HepG2 (cell line): ENCODE measurements around the gene ZNF101. TPM values are rescaled to one million over a fixed set of nuclear protein-coding genes. Genes with fewer than 3 reads are reported as not detected.

ENCODE experiments used
- AKAP8 ChIP-seq: sonication (generic); formaldehyde crosslinking; IDR thresholded peaks from 2 replicates; pipeline ENCODE4 v1.5.1; 2020; ENCODE audit warnings: mild to moderate bottlenecking, missing genetic modification reagents
- ATF1 ChIP-seq: IDR thresholded peaks from 2 replicates; pipeline ENCODE4 v1.6.1; 2016; ENCODE audit warnings: mild to moderate bottlenecking, control low read depth
- FOXA1 ChIP-seq, 2 experiments: fragments of 450-650 bp in 1 of 2; sonication (generic) in 1 of 2; formaldehyde crosslinking in 1 of 2; IDR thresholded peaks; 2 replicates each; pipeline versions ENCODE4 v1.4.0 to v1.6.1; 2016 to 2020; ENCODE audit warnings: missing genetic modification reagents in 1 of 2
- GATAD1 ChIP-seq: IDR thresholded peaks from 2 replicates; pipeline ENCODE4 v1.6.1; 2016; ENCODE audit warnings: missing genetic modification reagents, missing compliant biosample characterization
- HOXD1 ChIP-seq: sonication (generic); formaldehyde crosslinking; IDR thresholded peaks from 2 replicates; pipeline ENCODE4 v1.5.0; 2020; ENCODE audit warnings: missing genetic modification reagents
- KDM5B ChIP-seq: sonication (generic); formaldehyde crosslinking; IDR thresholded peaks from 2 replicates; pipeline ENCODE4 v1.4.0; 2020; ENCODE audit warnings: missing genetic modification reagents, mild to moderate bottlenecking, borderline replicate concordance
- MTF2 ChIP-seq: sonication (generic); formaldehyde crosslinking; IDR thresholded peaks from 2 replicates; pipeline ENCODE4 v1.5.0; 2020; ENCODE audit warnings: missing genetic modification reagents, borderline replicate concordance
- MYC ChIP-seq: sonication (generic); formaldehyde crosslinking; IDR thresholded peaks from 2 replicates; pipeline ENCODE4 v1.9.0; 2021; ENCODE audit warnings: missing genetic modification reagents, borderline replicate concordance
- MZF1 ChIP-seq: sonication (generic); formaldehyde crosslinking; IDR thresholded peaks from 2 replicates; pipeline ENCODE4 v1.8.1; 2023; ENCODE audit warnings: mild to moderate bottlenecking, missing genetic modification reagents, borderline replicate concordance
- RARG ChIP-seq: sonication (generic); formaldehyde crosslinking; IDR thresholded peaks from 2 replicates; pipeline ENCODE4 v1.4.0; 2020; ENCODE audit warnings: low read depth, mild to moderate bottlenecking, missing genetic modification reagents
- TBP ChIP-seq: sonication (generic); formaldehyde crosslinking; IDR thresholded peaks from 2 replicates; pipeline ENCODE4 v1.5.0; 2020; ENCODE audit warnings: missing genetic modification reagents
- WIZ ChIP-seq: sonication (generic); formaldehyde crosslinking; IDR thresholded peaks from 2 replicates; pipeline ENCODE4 v1.5.1; 2020; ENCODE audit warnings: mild to moderate bottlenecking, missing genetic modification reagents
- ZBTB1 ChIP-seq: sonication (generic); formaldehyde crosslinking; IDR thresholded peaks from 2 replicates; pipeline ENCODE4 v1.4.0; 2020; ENCODE audit warnings: missing genetic modification reagents, borderline replicate concordance
- ZNF225 ChIP-seq: sonication (generic); formaldehyde crosslinking; IDR thresholded peaks from 2 replicates; pipeline ENCODE4 v1.4.0; 2020; ENCODE audit warnings: mild to moderate bottlenecking, missing genetic modification reagents
- ZNF230 ChIP-seq: sonication (generic); formaldehyde crosslinking; IDR thresholded peaks from 2 replicates; pipeline ENCODE4 v1.4.0; 2020; ENCODE audit warnings: mild to moderate bottlenecking, missing genetic modification reagents
- ZNF235 ChIP-seq: sonication (generic); formaldehyde crosslinking; IDR thresholded peaks from 2 replicates; pipeline ENCODE4 v1.8.1; 2023; ENCODE audit warnings: mild to moderate bottlenecking, missing genetic modification reagents, borderline replicate concordance
- ZNF256 ChIP-seq: sonication (generic); formaldehyde crosslinking; conservative IDR thresholded peaks from 2 replicates; pipeline ENCODE4 v1.4.0; 2020; ENCODE audit warnings: missing genetic modification reagents
- ZNF468 ChIP-seq: sonication (generic); formaldehyde crosslinking; IDR thresholded peaks from 2 replicates; pipeline ENCODE4 v1.8.0; 2022; ENCODE audit warnings: mild to moderate bottlenecking, moderate library complexity, missing genetic modification reagents
- ZNF614 ChIP-seq: IDR thresholded peaks from 2 replicates; pipeline ENCODE4 v1.6.1; 2018; ENCODE audit warnings: missing biosample characterization, missing genetic modification reagents, inconsistent platforms, borderline replicate concordance
- ZNF672 ChIP-seq: sonication (generic); formaldehyde crosslinking; IDR thresholded peaks from 2 replicates; pipeline ENCODE4 v1.8.1; 2022; ENCODE audit warnings: missing genetic modification reagents
- ZNF713 ChIP-seq: sonication (generic); formaldehyde crosslinking; IDR thresholded peaks from 2 replicates; pipeline ENCODE4 v1.4.0; 2020; ENCODE audit warnings: mild to moderate bottlenecking, missing genetic modification reagents
- ZSCAN20 ChIP-seq: sonication (generic); formaldehyde crosslinking; IDR thresholded peaks from 2 replicates; pipeline ENCODE4 v1.4.0; 2020; ENCODE audit warnings: missing genetic modification reagents, mild to moderate bottlenecking, borderline replicate concordance
- polyA plus RNA-seq, 8 experiments: library from polyadenylated mRNA; depleted of rRNA in 3 of 8; stranded (reverse) in 7 of 8; unstranded in 1 of 8; fragments of >200 nt; fragmentation: Illumina TruSeq in 4 of 8; extraction: Trizol in 4 of 8; gene quantifications; 2 replicates each; pipeline versions ENCODE4 v1.2.1 to v1.2.3, GENCODE V29; 2011 to 2016; ENCODE audit warnings: low read depth in 4 of 8, missing spikeins in 1 of 8, mixed read lengths in 1 of 8; ENCODE audit not compliant: insufficient read depth in 1 of 8
- total RNA-seq, 5 experiments: library from RNA; depleted of rRNA; stranded (reverse); fragments of >200 nt; fragmentation: Illumina TruSeq; extraction: Trizol; gene quantifications; 2 replicates each; pipeline ENCODE4 v1.2.3, GENCODE V29; 2016; ENCODE audit warnings: low read depth in 1 of 5
- TF ChIP-seq, protein P1 (sequence below): IDR thresholded peaks from 2 replicates; pipeline ENCODE4 v1.6.1; 2016; ENCODE audit warnings: low read depth, borderline replicate concordance
- TF ChIP-seq, protein P2 (sequence below): IDR thresholded peaks from 2 replicates; pipeline ENCODE4 v1.4.0; 2020; ENCODE audit warnings: mild to moderate bottlenecking, missing genetic modification reagents
- TF ChIP-seq, protein P3 (sequence below): sonication (generic); formaldehyde crosslinking; IDR thresholded peaks from 2 replicates; pipeline ENCODE4 v1.4.0; 2020; ENCODE audit warnings: missing genetic modification reagents

The ZNF101 gene
- total and polyA plus RNA-seq, 2 of the 13 experiments (the other 11 are each of a cell fraction or from before 2014, with no cell fraction given) = 12.9 to 28.9 TPM

DNA sequence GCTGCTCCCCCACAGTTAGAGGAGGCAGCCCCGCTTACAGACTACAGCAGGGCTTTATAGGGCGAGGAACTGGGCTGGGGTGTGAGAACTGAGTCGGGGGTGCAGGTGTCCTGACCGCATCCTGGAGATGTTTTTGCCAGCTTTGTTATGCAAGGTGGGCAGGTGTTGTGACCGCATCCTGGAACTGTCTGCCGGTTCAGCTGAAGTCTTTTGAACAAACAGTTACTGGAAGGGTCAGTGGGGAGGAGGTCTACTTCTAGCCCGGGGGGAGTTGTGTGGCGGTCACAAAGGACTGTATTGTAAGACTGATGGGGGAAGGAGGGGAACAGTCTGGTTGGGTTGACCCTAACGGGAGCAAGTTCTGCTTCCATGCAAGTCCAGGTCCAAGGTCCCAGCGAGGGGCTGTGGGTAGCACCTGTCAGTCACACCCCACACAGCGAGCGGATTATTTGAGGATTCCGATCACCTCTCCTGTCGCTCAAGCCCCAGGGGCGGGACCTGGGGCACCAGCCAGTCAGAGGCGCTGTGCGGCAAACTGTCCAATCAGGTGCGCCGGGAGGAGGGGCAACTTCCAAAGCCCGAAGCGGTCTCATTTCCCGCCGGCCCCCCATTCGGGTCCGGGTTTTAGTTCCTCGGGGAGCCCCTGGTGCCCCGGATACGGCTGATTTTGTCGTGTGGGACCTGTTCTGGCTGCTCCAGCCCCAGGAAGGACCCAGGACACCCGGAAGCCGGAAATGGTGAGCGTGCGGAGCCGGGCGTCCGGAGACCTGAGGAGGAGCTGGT lies at the start of gene ZNF101 (continued):
- TF ChIP-seq ZBTB1 (CRISPR knock-in tag) (no peak), RARG (CRISPR knock-in tag) (no peak), WIZ (CRISPR knock-in tag) (no peak), ZNF225 (no peak), ZNF672 (CRISPR knock-in tag) (no peak), ZNF230 (CRISPR knock-in tag) (0 out of 2 replicates have a peak, but pooled peaks have one; percentile 22), ZNF256 (CRISPR knock-in tag) (no peak), FOXA1 (IDR thresholded peaks at IDR 0.05) (no peak), FOXA1 (CRISPR knock-in tag; IDR thresholded peaks at IDR 0.05) (no peak), KDM5B (CRISPR knock-in tag) (peak; percentile 58; the same call in 1 of the 2 replicates), AKAP8 (CRISPR knock-in tag) (0 out of 2 replicates have a peak, but pooled peaks have one; percentile 59), GATAD1 (CRISPR knock-in tag) (no peak; the same call in 1 of the 2 replicates), HOXD1 (CRISPR knock-in tag) (no peak; the same call in 1 of the 2 replicates), ZNF713 (CRISPR knock-in tag) (no peak), ZNF468 (CRISPR knock-in tag) (no peak), MZF1 (CRISPR knock-in tag) (no peak), MYC (CRISPR knock-in tag) (peak; percentile 47; the same call in 1 of the 2 replicates), ZNF235 (peak; percentile 87; the same call in 1 of the 2 replicates), ATF1 (no peak), MTF2 (CRISPR knock-in tag) (no peak), ZNF614 (CRISPR knock-in tag) (peak; percentile 41; the same call in 1 of the 2 replicates), TBP (CRISPR knock-in tag) (no peak), ZSCAN20 (CRISPR knock-in tag) (peak; percentile 24; the same call in 1 of the 2 replicates)
- TF ChIP-seq, protein P1, sequence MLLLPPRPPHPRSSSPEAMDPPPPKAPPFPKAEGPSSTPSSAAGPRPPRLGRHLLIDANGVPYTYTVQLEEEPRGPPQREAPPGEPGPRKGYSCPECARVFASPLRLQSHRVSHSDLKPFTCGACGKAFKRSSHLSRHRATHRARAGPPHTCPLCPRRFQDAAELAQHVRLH (CRISPR knock-in tag) = no peak; the same call in 1 of the 2 replicates
- TF ChIP-seq, protein P2, sequence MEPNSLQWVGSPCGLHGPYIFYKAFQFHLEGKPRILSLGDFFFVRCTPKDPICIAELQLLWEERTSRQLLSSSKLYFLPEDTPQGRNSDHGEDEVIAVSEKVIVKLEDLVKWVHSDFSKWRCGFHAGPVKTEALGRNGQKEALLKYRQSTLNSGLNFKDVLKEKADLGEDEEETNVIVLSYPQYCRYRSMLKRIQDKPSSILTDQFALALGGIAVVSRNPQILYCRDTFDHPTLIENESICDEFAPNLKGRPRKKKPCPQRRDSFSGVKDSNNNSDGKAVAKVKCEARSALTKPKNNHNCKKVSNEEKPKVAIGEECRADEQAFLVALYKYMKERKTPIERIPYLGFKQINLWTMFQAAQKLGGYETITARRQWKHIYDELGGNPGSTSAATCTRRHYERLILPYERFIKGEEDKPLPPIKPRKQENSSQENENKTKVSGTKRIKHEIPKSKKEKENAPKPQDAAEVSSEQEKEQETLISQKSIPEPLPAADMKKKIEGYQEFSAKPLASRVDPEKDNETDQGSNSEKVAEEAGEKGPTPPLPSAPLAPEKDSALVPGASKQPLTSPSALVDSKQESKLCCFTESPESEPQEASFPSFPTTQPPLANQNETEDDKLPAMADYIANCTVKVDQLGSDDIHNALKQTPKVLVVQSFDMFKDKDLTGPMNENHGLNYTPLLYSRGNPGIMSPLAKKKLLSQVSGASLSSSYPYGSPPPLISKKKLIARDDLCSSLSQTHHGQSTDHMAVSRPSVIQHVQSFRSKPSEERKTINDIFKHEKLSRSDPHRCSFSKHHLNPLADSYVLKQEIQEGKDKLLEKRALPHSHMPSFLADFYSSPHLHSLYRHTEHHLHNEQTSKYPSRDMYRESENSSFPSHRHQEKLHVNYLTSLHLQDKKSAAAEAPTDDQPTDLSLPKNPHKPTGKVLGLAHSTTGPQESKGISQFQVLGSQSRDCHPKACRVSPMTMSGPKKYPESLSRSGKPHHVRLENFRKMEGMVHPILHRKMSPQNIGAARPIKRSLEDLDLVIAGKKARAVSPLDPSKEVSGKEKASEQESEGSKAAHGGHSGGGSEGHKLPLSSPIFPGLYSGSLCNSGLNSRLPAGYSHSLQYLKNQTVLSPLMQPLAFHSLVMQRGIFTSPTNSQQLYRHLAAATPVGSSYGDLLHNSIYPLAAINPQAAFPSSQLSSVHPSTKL = peak; percentile 48; the same call in 1 of the 2 replicates
- TF ChIP-seq, protein P3, sequence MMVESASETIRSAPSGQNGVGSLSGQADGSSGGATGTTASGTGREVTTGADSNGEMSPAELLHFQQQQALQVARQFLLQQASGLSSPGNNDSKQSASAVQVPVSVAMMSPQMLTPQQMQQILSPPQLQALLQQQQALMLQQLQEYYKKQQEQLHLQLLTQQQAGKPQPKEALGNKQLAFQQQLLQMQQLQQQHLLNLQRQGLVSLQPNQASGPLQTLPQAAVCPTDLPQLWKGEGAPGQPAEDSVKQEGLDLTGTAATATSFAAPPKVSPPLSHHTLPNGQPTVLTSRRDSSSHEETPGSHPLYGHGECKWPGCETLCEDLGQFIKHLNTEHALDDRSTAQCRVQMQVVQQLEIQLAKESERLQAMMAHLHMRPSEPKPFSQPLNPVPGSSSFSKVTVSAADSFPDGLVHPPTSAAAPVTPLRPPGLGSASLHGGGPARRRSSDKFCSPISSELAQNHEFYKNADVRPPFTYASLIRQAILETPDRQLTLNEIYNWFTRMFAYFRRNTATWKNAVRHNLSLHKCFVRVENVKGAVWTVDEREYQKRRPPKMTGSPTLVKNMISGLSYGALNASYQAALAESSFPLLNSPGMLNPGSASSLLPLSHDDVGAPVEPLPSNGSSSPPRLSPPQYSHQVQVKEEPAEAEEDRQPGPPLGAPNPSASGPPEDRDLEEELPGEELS (CRISPR knock-in tag) = no peak; the same call in none of the 2 replicates
